GM12878 (cell line): ENCODE results near the gene AAGAB. TPM values are rescaled to one million over a fixed set of nuclear protein-coding genes. Genes with fewer than 3 reads are reported as not detected.

Experiments
- ATAC-seq: fragments of 200-7000 bp; cut with Tn5 transposase; 3 replicates; pipeline ENCODE4 v1.9.1; 2020; ENCODE audit warnings: mild to moderate bottlenecking, moderate library complexity
- Bru-seq: library from RNA; stranded (reverse); fragments of 400-500 nt; gene quantifications from one replicate; lab custom pipeline; 2021; lab: Mats Ljungman, UMichigan
- BruChase-seq, 2 experiments: library from RNA; stranded (reverse); fragments of 400-500 nt; gene quantifications; one replicate each; lab custom pipeline; 2021; lab: Mats Ljungman, UMichigan
- BruUV-seq: library from RNA; stranded (reverse); fragments of 400-500 nt; replicated peaks from 2 replicates; lab custom pipeline; 2021; lab: Mats Ljungman, UMichigan
- CTCF ChIA-PET: fragments of 300-600 bp; sonication (Branson Sonifier 250); formaldehyde crosslinking; extraction: SDS; loops from one replicate; lab custom pipeline; 2021; ENCODE audit warnings: inconsistent platforms; lab: Yijun Ruan, JAX
- POLR2A ChIA-PET: fragments of 350-600 bp; formaldehyde crosslinking; extraction: SDS; loops from one replicate; lab custom pipeline; 2021; ENCODE audit warnings: inconsistent platforms; lab: Charles Lee
- RAD21 ChIA-PET: fragments of 300-600 bp; sonication (Branson Sonifier 250); formaldehyde crosslinking; loops from one replicate; lab custom pipeline; 2023; ENCODE audit warnings: antibody characterized with exemption; ENCODE audit not compliant: unreplicated experiment; lab: Charles Lee
- SMC1A ChIA-PET: fragments of 300-600 bp; sonication (Branson Sonifier 250); formaldehyde crosslinking; loops from one replicate; lab custom pipeline; 2023; ENCODE audit not compliant: unreplicated experiment, uncharacterized antibody; lab: Charles Lee
- DNase-seq: peaks from one replicate; pipeline ENCODE4 v3.0.0-alpha.2; 2011; ENCODE audit warnings: low read depth, low spot score
- FAIRE-seq: peaks from 3 replicates; lab custom pipeline; 2011; peaks lifted over from hg19 to GRCh38; lab: Jason Lieb, UNC
- H2AFZ ChIP-seq: 2 replicates; pipeline ENCODE4 v1.6.0; 2011; ENCODE audit warnings: low read depth, low read length, control low read depth; ENCODE audit not compliant: control insufficient read depth
- H3K27ac ChIP-seq: 2 replicates; pipeline ENCODE4 v1.5.1; 2011; ENCODE audit warnings: control low read depth; ENCODE audit not compliant: control insufficient read depth, insufficient read depth
- H3K27me3 ChIP-seq, 2 experiments: replicated peaks in 1 of 2; 2 replicates each; pipeline versions ENCODE4 v1.6.0 to v1.6.1; 2011; ENCODE audit warnings: low read length in 1 of 2; ENCODE audit not compliant: control insufficient read depth in 2 of 2, insufficient read depth in 2 of 2
- H3K36me3 ChIP-seq, 2 experiments: 2 replicates each; pipeline ENCODE4 v1.5.1; 2011; ENCODE audit warnings: low read length in 1 of 2; ENCODE audit not compliant: control insufficient read depth in 2 of 2, insufficient read depth in 2 of 2
- H3K4me1 ChIP-seq: 2 replicates; pipeline ENCODE4 v1.6.1; 2011; ENCODE audit warnings: mild to moderate bottlenecking, low read length, moderate library complexity, mixed read lengths; ENCODE audit not compliant: control insufficient read depth, insufficient read depth
- H3K4me2 ChIP-seq: 2 replicates; pipeline ENCODE4 v1.6.0; 2011; ENCODE audit warnings: control low read depth; ENCODE audit not compliant: control insufficient read depth, insufficient read depth
- H3K4me3 ChIP-seq: fragments of 200-600 bp; sonication (generic); 2 replicates; pipeline ENCODE4 v1.5.1; 2016
- H3K79me2 ChIP-seq: 2 replicates; pipeline ENCODE4 v1.6.0; 2011; ENCODE audit warnings: low read length; ENCODE audit not compliant: control insufficient read depth, insufficient read depth
- H3K9ac ChIP-seq: 2 replicates; pipeline ENCODE4 v1.8.0; 2011; ENCODE audit warnings: low read length, control low read depth, mixed read lengths; ENCODE audit not compliant: control insufficient read depth, insufficient read depth
- H3K9me3 ChIP-seq: replicated peaks from 3 replicates; pipeline ENCODE4 v1.5.1; 2011; ENCODE audit warnings: mild to moderate bottlenecking, low read length; ENCODE audit not compliant: control insufficient read depth, insufficient read depth
- H4K20me1 ChIP-seq: 2 replicates; pipeline ENCODE4 v1.6.0; 2011; ENCODE audit not compliant: control insufficient read depth, insufficient read depth
- IKZF1 ChIP-seq: fragments of 450-650 bp; conservative IDR thresholded peaks from 2 replicates; pipeline ENCODE4 v1.6.1; 2017; ENCODE audit warnings: antibody characterized with exemption, mild to moderate bottlenecking
- LARP7 ChIP-seq: fragments of 450-650 bp; IDR thresholded peaks from 2 replicates; pipeline ENCODE4 v1.6.1; 2017; ENCODE audit warnings: mild to moderate bottlenecking
- MLLT1 ChIP-seq: fragments of 450-650 bp; IDR thresholded peaks from 2 replicates; pipeline ENCODE4 v1.6.1; 2016; ENCODE audit warnings: mild to moderate bottlenecking
- POLR2AphosphoS5 ChIP-seq: IDR thresholded peaks from 2 replicates; pipeline ENCODE4 v1.6.1; 2011; ENCODE audit warnings: mild to moderate bottlenecking, low read length, inconsistent platforms
- RUNX3 ChIP-seq: IDR thresholded peaks from 2 replicates; pipeline ENCODE4 v1.6.1; 2012; ENCODE audit warnings: low read length, inconsistent platforms
- SIX5 ChIP-seq: IDR thresholded peaks from 2 replicates; pipeline ENCODE4 v1.6.1; 2011; ENCODE audit warnings: mild to moderate bottlenecking, low read depth, low read length, moderate library complexity; ENCODE audit not compliant: severe bottlenecking
- SMARCA5 ChIP-seq: fragments of 450-650 bp; IDR thresholded peaks from 2 replicates; pipeline ENCODE4 v1.6.1; 2017; ENCODE audit warnings: mild to moderate bottlenecking
- ZNF687 ChIP-seq: fragments of 450-650 bp; IDR thresholded peaks from 2 replicates; pipeline ENCODE4 v1.6.1; 2017; ENCODE audit warnings: mild to moderate bottlenecking, moderate library complexity
- WGBS: methylation state at CpG from one replicate; pipeline ENCODE4 v1.1.6; 2016; ENCODE audit warnings: low lambda C conversion rate; ENCODE audit not compliant: insufficient replicate concordance, insufficient coverage; ENCODE audit errors: missing lambda C conversion rate; 5-methylcytosine and 5-hydroxymethylcytosine counted together
- in situ Hi-C: fragments of 300-500 bp; cut with MboI; formaldehyde crosslinking; loops from 9 replicates; pipeline ENCODE4 v1.14.3; 2018; ENCODE audit warnings: mixed read lengths
- intact Hi-C: fragments of 100-400 bp; cut with micrococcal nuclease; formaldehyde crosslinking; loops from one replicate; pipeline ENCODE4 v1.14.2; 2022; ENCODE audit not compliant: unreplicated experiment
- long read RNA-seq, 2 experiments: library from polyadenylated mRNA; unstranded; transcript quantifications; one replicate each; pipeline ENCODE4 v2.0.0, GENCODE V29; 2019 to 2020
- polyA minus RNA-seq, 3 experiments: library from RNA; depleted of rRNA, polyadenylated mRNA; stranded (reverse); fragments of >200 nt; gene quantifications; 2 replicates each; pipeline ENCODE4 v1.2.3, GENCODE V29; 2011
- polyA plus RNA-seq, 11 experiments: library from polyadenylated mRNA; depleted of rRNA in 4 of 11; unstranded in 6 of 11; stranded (reverse) in 5 of 11; fragments of >200 nt; fragmentation: Nextera tagmentation in 4 of 11; fragmentation: Illumina TruSeq in 1 of 11; extraction: Ambion mirVana in 4 of 11; extraction: Trizol in 1 of 11; gene quantifications; 1 replicate in 1 of 11; 2 replicates in 10 of 11; pipeline versions ENCODE4 v1.2.1 to v1.2.3, GENCODE V29; 2011 to 2016; ENCODE audit warnings: inconsistent platforms in 2 of 11, missing spikeins in 2 of 11, low read depth in 1 of 11
- total RNA-seq, 4 experiments: library from RNA; depleted of rRNA in 3 of 4; stranded (reverse); fragments of >200 nt in 3 of 4; fragmentation: Illumina TruSeq in 1 of 4; extraction: Trizol in 1 of 4; gene quantifications; 2 replicates each; pipeline versions ENCODE4 v1.2.1 to v1.2.3, GENCODE V29; 2013 to 2021

The AAGAB gene
- 34.2 and 35.0 TPM in 2 replicates for total RNA-seq (2013; cell fraction: nucleolus; rRNA removed)
- total RNA-seq (2014; rRNA removed) (30.2 and 34.4 TPM in 2 replicates), total RNA-seq (2014; rRNA removed; fragmentation: Illumina TruSeq; extraction: Trizol) (36.2 and 37.5 TPM in 2 replicates), total RNA-seq (2021) (38.3 and 38.6 TPM in 2 replicates), polyA plus RNA-seq (2011; rRNA removed) (43.5 and 55.9 TPM in 2 replicates), polyA plus RNA-seq (2014; fragmentation: Illumina TruSeq; extraction: Trizol) (38.4 and 42.6 TPM in 2 replicates), polyA plus RNA-seq (2014; fragmentation: Nextera tagmentation; extraction: Ambion mirVana) (10 to 100 TPM; 11.4 to 32.4 TPM), polyA plus RNA-seq (2014; rRNA removed) (27.8 and 29.1 TPM in 2 replicates), polyA plus RNA-seq (2016; fragmentation: Nextera tagmentation; extraction: Ambion mirVana) (10 to 100 TPM; 52.6 to 62.3 TPM), polyA minus RNA-seq (2011; rRNA and poly(A)+ RNA removed) (43.5 and 60.9 TPM in 2 replicates), Bru-seq, nascent RNA (percentile 77 among the genes with signal in this experiment), BruChase-seq, experiment 1, labeled RNA remaining after a 6-hour chase (percentile 82 among the genes with signal in this experiment), BruChase-seq, experiment 2, labeled RNA remaining after a 2-hour chase (percentile 78 among the genes with signal in this experiment)
- polyA plus RNA-seq (2011; ENCODE audit: low read depth), result 15.2 TPM
- polyA plus RNA-seq (2011; cell fraction: cytosol; rRNA removed), result 25.0 and 28.5 TPM in 2 replicates
- 14.6 and 17.5 TPM in 2 replicates for polyA plus RNA-seq (2011; cell fraction: nucleus; rRNA removed)
- polyA plus RNA-seq (2012), result 15.3 and 17.8 TPM in 2 replicates
- 9.5 and 20.6 TPM in 2 replicates for polyA minus RNA-seq (2011; cell fraction: cytosol; rRNA and poly(A)+ RNA removed)
- 29.4 and 44.3 TPM in 2 replicates for polyA minus RNA-seq (2011; cell fraction: nucleus; rRNA and poly(A)+ RNA removed)
- long read RNA-seq, experiment 1, transcript AAGAB-201 (10 exons, 2,841 nt), result major isoform, 68 of 83 reads
- long read RNA-seq, experiment 1, partial matches to known transcripts, result 5 of 83 reads
- long read RNA-seq, experiment 1, other reads (novel, unspliced or antisense), result 7 of 83 reads
- long read RNA-seq, experiment 2, transcript AAGAB-207 (10 exons, 2,251 nt), result minor isoform, 19 of 607 reads
- long read RNA-seq, experiment 2, transcript AAGAB-201 (10 exons, 2,841 nt), result major isoform, 537 of 607 reads
- long read RNA-seq, experiment 2, partial matches to known transcripts, result 15 of 607 reads
- long read RNA-seq, experiment 2, other reads (novel, unspliced or antisense), result 36 of 607 reads

- CTCF ChIA-PET, result interaction anchor here (0.6 to 1.3 kb wide), 2 partner anchors 15 to 1901 kb away, joined by 3 read pairs; no protein-coding TSS in a partner anchor
- RAD21 ChIA-PET, result interaction anchor here (0.7 to 1.0 kb wide), 2 partner anchors 114 to 154 kb away, joined by 3 to 4 read pairs; no protein-coding TSS in a partner anchor
- Histone ChIP-seq H3K9me3 (no peaks in the 10 kb centered on the region), H3K4me2 (peak within 1 kb of the TSS; percentile 87), H3K4me1 (no peaks in the 10 kb centered on the region), H3K4me3 (peak within 1 kb of the TSS; percentile 84), H2AFZ (peak within 1 kb of the TSS; percentile 87), H3K9ac (peak within 1 kb of the TSS; percentile 90), H3K27ac (peak within 1 kb of the TSS; percentile 78), H3K27me3 (no peaks in the 10 kb centered on the region), H4K20me1 (no peaks in the 10 kb centered on the region), H3K36me3 (no peaks in the 10 kb centered on the region), H3K79me2 (peaks cover 25% of the 10 kb centered on the region)
- no TSS peak for BruUV-seq
- intact Hi-C loops, result loop anchor here (5.0 kb wide), 1 partner anchor 308 kb away; no protein-coding TSS in a partner anchor
- peak; percentile 90 for DNase-seq
- ATAC-seq, result peak; percentile 97
- SMC1A ChIA-PET, result interaction anchor here (1.0 to 2.5 kb wide), 5 partner anchors 13 to 141 kb away, joined by 3 to 9 read pairs (median 3); no protein-coding TSS in a partner anchor
- WGBS, result 1% methylated on average over 65 of the region's 76 CpGs
- POLR2A ChIA-PET, result interaction anchor here (1.4 kb wide), 1 partner anchor 52 kb away, joined by 3 read pairs; no protein-coding TSS in a partner anchor
- peak; percentile 81 for FAIRE-seq
- in situ Hi-C loops, result no loop called here
- peak; percentile 96 for TF ChIP-seq POLR2AphosphoS5
- TF ChIP-seq IKZF1, result peak; percentile 80
- TF ChIP-seq SMARCA5, result peak; percentile 69
- TF ChIP-seq LARP7, result peak; percentile 96
- 0 out of 2 replicates have a peak, but pooled peaks have one; percentile 12 for TF ChIP-seq ZNF687
- peak; percentile 32; the same call in 1 of the 2 replicates for TF ChIP-seq MLLT1
- peak; percentile 74 for TF ChIP-seq SIX5
- peak; percentile 51 for TF ChIP-seq RUNX3
Measured at GRCh38 chr15:67254238-67255175, at the start of gene AAGAB, which contains the start of gene IQCH. AAGAB (minus strand) TSS chr15:67254661; CDS start chr15:67254631, 30 bp downstream. IQCH (plus strand) TSS chr15:67254786; CDS start chr15:67254897, 111 bp downstream.
